ENCODE data around the gene ZNF48. TPM values are rescaled to one million over a fixed set of nuclear protein-coding genes. Genes with fewer than 3 reads are reported as not detected.

Gene ZNF48
- total RNA-seq, 2 experiments from 2014 or later, result 9.5 to 10.2 TPM

- peaks cover 41% of the 10 kb centered on the region for H3K36me3 Mint-ChIP-seq
- peaks cover 35% of the 10 kb centered on the region for H3K4me1 Mint-ChIP-seq
- no peaks in the 10 kb centered on the region for H3K9me3 Mint-ChIP-seq
- peak overlapping the region; percentile 77 for H3K27ac Mint-ChIP-seq
- DNase-seq, result no peak
- no peaks in the 10 kb centered on the region for H3K27me3 Mint-ChIP-seq
- H3K4me3 Mint-ChIP-seq, result peak overlapping the region; percentile 69
Observed at GRCh38 chr16:30418350-30419181, 23.3 kb downstream of the ZNF48 start.

GRCh38 chr16:30421010-30421409, 25.8 kb downstream of the ZNF48 start:
- Mint-ChIP-seq H3K27me3 (no peaks in the 10 kb centered on the region), H3K4me1 (peaks cover 32% of the 10 kb centered on the region), H3K4me3 (no peak overlapping the region), H3K27ac (no peak overlapping the region), H3K36me3 (peaks cover 50% of the 10 kb centered on the region), H3K9me3 (no peaks in the 10 kb centered on the region)
- no peak for DNase-seq

GRCh38 chr16:30428055-30428454, 32.8 kb downstream of the ZNF48 start:
- no peak overlapping the region for H3K4me3 Mint-ChIP-seq
- no peak overlapping the region for H3K27ac Mint-ChIP-seq
- no peak for DNase-seq
- H3K36me3 Mint-ChIP-seq, result peaks cover 38% of the 10 kb centered on the region
- peaks cover 20% of the 10 kb centered on the region for H3K4me1 Mint-ChIP-seq
- H3K9me3 Mint-ChIP-seq, result no peaks in the 10 kb centered on the region
- H3K27me3 Mint-ChIP-seq, result no peaks in the 10 kb centered on the region

- Mint-ChIP-seq H3K4me3 (no peak overlapping the region), H3K9me3 (no peaks in the 10 kb centered on the region), H3K4me1 (peaks cover 22% of the 10 kb centered on the region), H3K36me3 (peaks cover 33% of the 10 kb centered on the region), H3K27ac (no peak overlapping the region), H3K27me3 (no peaks in the 10 kb centered on the region)
- DNase-seq, result no peak
Observed at GRCh38 chr16:30429418-30429677, 34.1 kb downstream of the ZNF48 start.

GRCh38 chr16:30429678-30430427, 34.6 kb downstream of the ZNF48 start, which contains the start of gene DCTPP1:
TSS of gene DCTPP1 (minus strand) at chr16:30430030. CDS start at chr16:30429980, 50 bp downstream.
- H3K27ac Mint-ChIP-seq, result no peak within 1 kb of the TSS

GRCh38 chr16:30430428-30430970, 35.3 kb downstream of the ZNF48 start:
- Mint-ChIP-seq H3K27ac (no peak overlapping the region), H3K36me3 (peaks cover 27% of the 10 kb centered on the region), H3K4me3 (no peak overlapping the region), H3K27me3 (no peaks in the 10 kb centered on the region), H3K9me3 (no peaks in the 10 kb centered on the region), H3K4me1 (peaks cover 25% of the 10 kb centered on the region)
- DNase-seq, result no peak

More at GRCh38 chr16:30429678-30430427, 34.6 kb downstream of the ZNF48 start, which contains the start of gene DCTPP1:
- peak; percentile 95 for DNase-seq
- Mint-ChIP-seq H3K4me3 (no peak within 1 kb of the TSS), H3K9me3 (no peaks in the 10 kb centered on the region), H3K36me3 (peaks cover 28% of the 10 kb centered on the region), H3K4me1 (peaks cover 24% of the 10 kb centered on the region), H3K27me3 (no peaks in the 10 kb centered on the region)

GRCh38 chr16:30434852-30435251, 39.6 kb downstream of the ZNF48 start:
- DNase-seq, result peak; percentile 66
- no peaks in the 10 kb centered on the region for H3K27me3 Mint-ChIP-seq
- no peaks in the 10 kb centered on the region for H3K36me3 Mint-ChIP-seq
- no peaks in the 10 kb centered on the region for H3K9me3 Mint-ChIP-seq
- H3K4me1 Mint-ChIP-seq, result peaks cover 8% of the 10 kb centered on the region
- H3K27ac Mint-ChIP-seq, result peak overlapping the region; percentile 11
- H3K4me3 Mint-ChIP-seq, result no peak overlapping the region

GRCh38 chr16:30437511-30438046, 42.4 kb downstream of the ZNF48 start:
- DNase-seq, result no peak
- H3K4me1 Mint-ChIP-seq, result peaks cover 8% of the 10 kb centered on the region
- H3K36me3 Mint-ChIP-seq, result peaks cover 3% of the 10 kb centered on the region
- H3K27ac Mint-ChIP-seq, result no peak overlapping the region
- no peaks in the 10 kb centered on the region for H3K27me3 Mint-ChIP-seq
- H3K4me3 Mint-ChIP-seq, result no peak overlapping the region
- no peaks in the 10 kb centered on the region for H3K9me3 Mint-ChIP-seq

GRCh38 chr16:30438835-30439234, 43.6 kb downstream of the ZNF48 start:
- no peak overlapping the region for H3K4me3 Mint-ChIP-seq
- H3K36me3 Mint-ChIP-seq, result peaks cover 12% of the 10 kb centered on the region
- no peak overlapping the region for H3K27ac Mint-ChIP-seq
- DNase-seq, result no peak
- no peaks in the 10 kb centered on the region for H3K9me3 Mint-ChIP-seq
- H3K4me1 Mint-ChIP-seq, result peaks cover 17% of the 10 kb centered on the region
- H3K27me3 Mint-ChIP-seq, result no peaks in the 10 kb centered on the region

GRCh38 chr16:30439720-30440348, 44.6 kb downstream of the ZNF48 start:
- Mint-ChIP-seq H3K9me3 (no peaks in the 10 kb centered on the region), H3K4me3 (no peak overlapping the region), H3K27me3 (no peaks in the 10 kb centered on the region), H3K27ac (no peak overlapping the region), H3K36me3 (peaks cover 22% of the 10 kb centered on the region), H3K4me1 (peaks cover 21% of the 10 kb centered on the region)
- no peak for DNase-seq

- H3K4me1 Mint-ChIP-seq, result peaks cover 31% of the 10 kb centered on the region
- no peak for DNase-seq
- H3K27ac Mint-ChIP-seq, result no peak overlapping the region
- H3K36me3 Mint-ChIP-seq, result peaks cover 30% of the 10 kb centered on the region
- no peaks in the 10 kb centered on the region for H3K27me3 Mint-ChIP-seq
- H3K4me3 Mint-ChIP-seq, result peak overlapping the region; percentile 94
- H3K9me3 Mint-ChIP-seq, result peaks cover 5% of the 10 kb centered on the region
Observed at GRCh38 chr16:30443631-30444030, 48.4 kb downstream of the ZNF48 start.

- Mint-ChIP-seq H3K4me1 (peaks cover 31% of the 10 kb centered on the region), H3K27ac (peak overlapping the region; percentile 83), H3K9me3 (peaks cover 5% of the 10 kb centered on the region), H3K36me3 (peaks cover 30% of the 10 kb centered on the region), H3K4me3 (peak overlapping the region; percentile 94), H3K27me3 (no peaks in the 10 kb centered on the region)
- DNase-seq, result no peak
Observed at GRCh38 chr16:30444231-30445148, 49.3 kb downstream of the ZNF48 start.

- Mint-ChIP-seq H3K4me1 (peaks cover 32% of the 10 kb centered on the region), H3K27ac (peak overlapping the region; percentile 83), H3K27me3 (no peaks in the 10 kb centered on the region), H3K9me3 (peaks cover 5% of the 10 kb centered on the region), H3K36me3 (peaks cover 30% of the 10 kb centered on the region), H3K4me3 (peak overlapping the region; percentile 94)
- DNase-seq, result no peak
Observed at GRCh38 chr16:30445149-30445407, 49.9 kb downstream of the ZNF48 start.

Measured in activated naive CD8-positive, alpha-beta T cell treated with anti-CD3 and anti-CD28 coated beads for 36 hours (primary cell).